ENCODE measurements around the gene OR10G6.
"Not testable (repeated sequence)": the region's sequence is repeated elsewhere in the genome, so short reads cannot be mapped to it uniquely, and the experiment has no call there.

OR10G6 gene, protein sequence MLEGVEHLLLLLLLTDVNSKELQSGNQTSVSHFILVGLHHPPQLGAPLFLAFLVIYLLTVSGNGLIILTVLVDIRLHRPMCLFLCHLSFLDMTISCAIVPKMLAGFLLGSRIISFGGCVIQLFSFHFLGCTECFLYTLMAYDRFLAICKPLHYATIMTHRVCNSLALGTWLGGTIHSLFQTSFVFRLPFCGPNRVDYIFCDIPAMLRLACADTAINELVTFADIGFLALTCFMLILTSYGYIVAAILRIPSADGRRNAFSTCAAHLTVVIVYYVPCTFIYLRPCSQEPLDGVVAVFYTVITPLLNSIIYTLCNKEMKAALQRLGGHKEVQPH

GRCh38 chr11:123995119-123995518 is at the start of gene OR10G6:
TSS of gene OR10G6 (minus strand) at chr11:123995161. CDS start at chr11:123995161, 0 bp downstream.
- no peak for DNase-seq

DNA sequence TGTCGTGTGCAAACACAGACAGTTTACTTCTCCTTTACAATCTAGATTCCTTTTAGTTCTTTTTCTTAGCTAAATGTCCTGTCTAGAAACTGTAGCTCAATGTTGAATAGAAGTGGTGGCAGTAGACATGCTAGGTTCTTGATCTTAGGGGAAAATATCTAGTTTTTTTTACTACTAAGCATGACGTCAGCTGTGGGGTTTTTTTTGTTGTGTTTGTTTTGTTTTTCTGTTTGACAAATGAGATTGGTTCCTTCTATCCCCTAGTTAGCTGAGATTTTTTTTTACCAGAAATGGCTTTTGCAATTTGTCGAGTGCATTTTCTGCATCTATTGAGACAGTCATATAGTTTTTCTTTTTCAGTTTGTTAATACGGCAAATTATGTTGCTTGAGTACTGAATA is 48.5 kb upstream of the OR10G6 start:
- DNase-seq: no peak

- DNase-seq: no peak
Observed at GRCh38 chr11:124041254-124041653, 46.3 kb upstream of the OR10G6 start, which contains the start of gene OR10G7. TSS of gene OR10G7 (minus strand) at chr11:124041325. CDS start at chr11:124039001, 2,324 bp downstream.

GRCh38 chr11:124039557-124039956 is 44.6 kb upstream of the OR10G6 start:
- no peak for DNase-seq

DNA sequence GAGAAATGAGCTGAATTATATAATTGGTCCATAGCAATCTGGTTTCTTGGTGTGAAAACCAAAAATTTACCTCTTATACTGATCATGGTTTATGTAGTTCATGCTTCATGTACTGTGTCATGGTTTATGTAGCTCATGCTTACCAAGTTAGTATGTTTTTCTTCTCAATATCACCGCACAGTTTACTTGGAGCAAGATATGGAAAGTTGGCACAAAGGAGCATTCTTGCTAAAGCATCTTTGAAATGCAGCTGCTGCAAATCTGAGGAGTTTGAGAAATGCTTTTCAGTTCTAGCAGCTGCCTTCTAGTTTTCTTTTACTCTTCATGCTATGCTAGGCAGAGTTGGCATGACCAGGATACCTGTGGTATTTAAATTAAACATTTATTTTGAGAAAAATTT is 41.7 kb upstream of the OR10G6 start:
- DNase-seq: no peak

GRCh38 chr11:124026498-124026897 is 31.5 kb upstream of the OR10G6 start, which contains the start of gene OR10G8:
TSS of gene OR10G8 (plus strand) at chr11:124026798. CDS start at chr11:124029623, 2,825 bp downstream.
- DNase-seq: no peak

GRCh38 chr11:124015837-124016236 is 20.9 kb upstream of the OR10G6 start:
- DNase-seq: not testable (repeated sequence)

- no peak for DNase-seq
Observed at GRCh38 chr11:124012697-124013096, 17.7 kb upstream of the OR10G6 start, which contains the start of gene OR10G4. TSS of gene OR10G4 (plus strand) at chr11:124012997. CDS start at chr11:124015575, 2,578 bp downstream.

DNA sequence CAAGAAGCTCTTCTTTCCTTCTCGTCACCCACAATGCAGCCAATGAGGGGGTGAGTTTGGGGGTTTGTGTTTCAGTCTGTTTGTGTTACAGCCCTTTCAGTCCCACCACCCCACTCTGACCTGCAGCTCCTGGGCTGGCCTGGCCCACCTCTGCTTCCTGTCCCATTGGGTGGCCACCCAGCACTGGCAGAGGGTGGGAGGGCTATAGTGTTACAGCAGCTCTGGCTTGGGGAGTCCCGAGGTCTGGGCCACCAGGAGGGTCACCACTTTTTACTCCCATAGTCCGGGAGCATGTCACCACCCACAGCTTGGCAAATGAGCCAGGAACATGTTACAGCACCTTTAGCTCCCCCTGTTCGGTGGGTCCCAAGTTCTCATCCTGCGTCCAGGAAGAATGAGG is 15.7 kb downstream of the OR10G6 start:
- no peak for DNase-seq

DNA sequence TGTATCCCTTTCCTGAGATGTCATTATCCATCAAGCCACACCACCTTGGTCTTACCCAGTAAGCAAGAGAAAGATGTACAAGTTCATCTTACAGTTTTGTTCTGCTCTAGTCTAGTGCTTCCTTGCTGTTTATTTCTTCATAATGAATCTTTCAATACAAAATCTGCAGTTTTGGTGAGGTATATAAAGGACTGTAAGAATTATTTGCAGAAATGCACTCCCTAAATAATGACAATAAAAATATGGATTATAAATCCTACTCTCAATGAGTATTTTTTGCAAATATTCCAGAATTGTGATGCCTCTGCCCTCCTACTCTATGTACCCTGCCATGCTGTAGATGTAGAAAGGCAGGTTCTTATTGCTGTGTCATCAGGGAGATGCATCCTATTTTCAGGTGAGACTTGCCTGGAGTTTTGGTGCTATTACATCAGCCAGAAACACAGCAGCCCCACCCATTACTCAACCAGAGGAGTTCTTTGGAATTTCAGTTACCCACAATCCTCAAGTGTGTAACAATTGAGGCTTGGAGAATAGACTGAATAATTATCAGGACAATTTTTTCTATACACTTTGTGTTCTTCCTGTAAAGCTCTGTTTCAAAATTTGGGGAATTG is 17.1 kb downstream of the OR10G6 start, which contains the start of gene OR10S1:
TSS of gene OR10S1 (minus strand) at position 51 of the 617 bp plus-strand sequence. CDS start 117 bp downstream, outside the sequence.
- DNase-seq: no peak

DNA sequence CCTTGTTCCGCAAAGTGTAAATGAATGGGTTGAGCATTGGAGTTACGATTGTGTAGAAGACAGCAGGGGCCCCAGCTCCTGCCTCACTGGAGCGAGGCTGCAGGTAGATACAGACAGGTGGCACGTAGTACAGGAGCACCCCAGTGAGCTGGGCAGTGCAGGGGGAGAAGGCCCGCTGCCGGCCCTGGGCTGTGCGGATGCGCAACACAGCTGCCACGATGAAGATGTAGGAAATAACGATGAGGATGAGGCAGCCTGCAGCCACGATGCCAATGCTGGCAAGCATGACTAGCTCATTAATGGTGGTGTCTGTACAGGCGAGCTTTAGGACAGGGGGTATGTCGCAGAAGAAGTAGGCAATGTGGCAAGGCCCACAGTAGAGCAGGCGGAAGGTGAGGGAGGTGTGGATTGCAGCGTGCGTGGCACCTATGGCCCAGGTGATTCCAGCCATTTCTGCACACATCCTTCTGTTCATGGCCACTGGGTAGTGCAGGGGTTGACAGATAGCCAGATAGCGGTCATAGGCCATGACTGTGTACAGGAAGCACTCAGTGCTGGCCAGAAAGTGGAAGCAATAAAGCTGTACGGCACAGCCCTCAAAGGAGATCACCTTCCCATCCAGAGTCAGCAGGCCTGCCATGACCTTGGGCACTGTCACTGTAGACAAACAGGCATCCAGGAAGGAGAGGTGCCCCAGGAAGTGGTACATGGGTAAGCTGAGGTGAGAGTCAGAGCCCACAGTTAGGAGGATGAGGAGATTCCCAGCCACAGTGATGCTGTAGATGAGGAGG is 18.0 kb downstream of the OR10G6 start:
- DNase-seq: no peak

- no peak for DNase-seq
Observed at GRCh38 chr11:123973816-123974215, 21.1 kb downstream of the OR10G6 start.

DNA sequence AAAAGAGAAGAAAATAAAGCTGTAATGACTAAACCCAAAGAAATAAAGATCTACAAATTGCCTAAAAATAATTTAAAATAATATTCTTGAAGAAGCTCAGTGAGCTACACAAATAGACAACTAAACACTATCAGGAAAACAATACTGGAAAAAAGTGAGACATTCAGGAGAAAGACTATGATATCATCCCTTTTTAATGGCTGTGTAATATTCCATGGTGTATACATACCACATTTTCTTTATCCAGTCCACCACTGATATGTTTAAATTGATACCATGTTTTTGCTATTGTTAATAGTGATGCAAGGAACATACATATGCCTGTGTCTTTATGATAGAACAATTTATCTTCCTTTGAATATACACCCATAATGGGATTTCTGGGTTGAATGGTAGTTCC is 38.2 kb downstream of the OR10G6 start:
- no peak for DNase-seq

- DNase-seq: no peak
Observed at GRCh38 chr11:123945132-123945531, 49.8 kb downstream of the OR10G6 start.
